Measurements from ENCODE around the gene CCDC85B.

The CCDC85B gene

GRCh38 chr11:65866509-65867283 lies 23.8 kb upstream of the CCDC85B start:
- no peak for TF ChIP-seq CTCF (IDR thresholded peaks at IDR 0.05)
- Histone ChIP-seq H3K4me3 (no peak overlapping the region), H3K27ac (no peak overlapping the region)
- no peak for DNase-seq (ENCODE audit: low spot score)

- Histone ChIP-seq H3K27ac (no peak overlapping the region), H3K4me3 (no peak overlapping the region)
- no peak for DNase-seq (ENCODE audit: low spot score)
- no peak for TF ChIP-seq CTCF (IDR thresholded peaks at IDR 0.05)
These were observed 23.0 kb upstream of the CCDC85B start for GRCh38 chr11:65867284-65868071.

- TF ChIP-seq CTCF (IDR thresholded peaks at IDR 0.05): no peak
- DNase-seq (ENCODE audit: low spot score): no peak
- no peak overlapping the region for H3K27ac ChIP-seq
- no peak overlapping the region for H3K4me3 ChIP-seq
These were observed 22.3 kb upstream of the CCDC85B start for GRCh38 chr11:65868076-65868667.

- no peak for DNase-seq (ENCODE audit: low spot score)
These were observed 21.6 kb upstream of the CCDC85B start for GRCh38 chr11:65868907-65869306.

GRCh38 chr11:65869643-65870306 lies 20.7 kb upstream of the CCDC85B start:
- H3K4me3 ChIP-seq: no peak overlapping the region
- DNase-seq (ENCODE audit: low spot score): no peak
- peak overlapping the region in 1 of 2 donors; percentile 95 for H3K27ac ChIP-seq
- TF ChIP-seq CTCF (IDR thresholded peaks at IDR 0.05): no peak

More at GRCh38 chr11:65868907-65869306, 21.6 kb upstream of the CCDC85B start:
- Histone ChIP-seq H3K27ac (no peak overlapping the region), H3K4me3 (no peak overlapping the region)
- TF ChIP-seq CTCF (IDR thresholded peaks at IDR 0.05): no peak

GRCh38 chr11:65870307-65870658 lies 20.2 kb upstream of the CCDC85B start:
- DNase-seq (ENCODE audit: low spot score): no peak
- Histone ChIP-seq H3K27ac (peak overlapping the region in 1 of 2 donors; percentile 95), H3K4me3 (peak overlapping the region; percentile 84)
- TF ChIP-seq CTCF (IDR thresholded peaks at IDR 0.05): no peak
